Activated CD4-positive, alpha-beta memory T cell treated with anti-CD3 and anti-CD28 coated beads for 36 hours (primary cell): ENCODE results near the gene PI3. TPM values are rescaled to one million over a fixed set of nuclear protein-coding genes. Genes with fewer than 3 reads are reported as not detected.
"Not testable (repeated sequence)": the region's sequence is repeated elsewhere in the genome, so short reads cannot be mapped to it uniquely, and the experiment has no call there.

Experiments used
- CTCF ChIA-PET: fragments of 350-600 bp; sonication (Branson Sonifier 250); formaldehyde crosslinking; loops from one replicate; lab custom pipeline; 2021; ENCODE audit warnings: antibody characterized with exemption, inconsistent platforms; lab: Charles Lee
- POLR2A ChIA-PET: fragments of 350-600 bp; sonication (Branson Sonifier 250); formaldehyde crosslinking; loops from one replicate; lab custom pipeline; 2021; ENCODE audit warnings: antibody characterized with exemption; lab: Charles Lee
- DNase-seq: peaks from one replicate; pipeline ENCODE4 v3.0.0-alpha.2; 2020
- H3K27ac Mint-ChIP-seq: one replicate; pipeline ENCODE4 v1.8.0; 2021; ENCODE audit warnings: mixed read lengths
- H3K27me3 Mint-ChIP-seq: one replicate; pipeline ENCODE4 v1.8.0; 2021; ENCODE audit warnings: mixed read lengths
- H3K36me3 Mint-ChIP-seq: one replicate; pipeline ENCODE4 v1.8.0; 2021; ENCODE audit warnings: mixed read lengths
- H3K4me1 Mint-ChIP-seq: one replicate; pipeline ENCODE4 v1.8.0; 2021; ENCODE audit warnings: low read depth, mixed read lengths
- H3K4me3 Mint-ChIP-seq: one replicate; pipeline ENCODE4 v1.8.0; 2021; ENCODE audit warnings: mild to moderate bottlenecking, mixed read lengths
- H3K9me3 Mint-ChIP-seq: one replicate; pipeline ENCODE4 v1.8.0; 2021; ENCODE audit warnings: mixed read lengths
- intact Hi-C: fragments of 100-400 bp; cut with micrococcal nuclease; formaldehyde crosslinking; loops from one replicate; pipeline ENCODE4 v1.15.1; 2023
- total RNA-seq, 2 experiments: library from RNA; stranded (reverse); gene quantifications; one replicate each; pipeline ENCODE4 v1.2.3, GENCODE V29; 2021

The PI3 gene
- total RNA-seq, 2 experiments from 2014 or later: not detected

GRCh38 chr20:45154794-45155193, 19.9 kb upstream of the PI3 start:
- H3K36me3 Mint-ChIP-seq, intact Hi-C loops, H3K4me1 Mint-ChIP-seq, H3K4me3 Mint-ChIP-seq, POLR2A ChIA-PET, H3K27ac Mint-ChIP-seq, DNase-seq: not testable (repeated sequence)
- peaks cover 34% of the 10 kb centered on the region for H3K27me3 Mint-ChIP-seq
- CTCF ChIA-PET: interaction anchor here (0.6 kb wide), 1 partner anchor 544 kb away, joined by 3 read pairs; no protein-coding TSS in a partner anchor
- peaks cover 13% of the 10 kb centered on the region for H3K9me3 Mint-ChIP-seq

- peaks cover 36% of the 10 kb centered on the region for H3K27me3 Mint-ChIP-seq
- ChIA-PET CTCF (no interaction called here), POLR2A (no interaction called here)
- H3K36me3 Mint-ChIP-seq: peaks cover 3% of the 10 kb centered on the region
- no peak overlapping the region for H3K4me3 Mint-ChIP-seq
- no peaks in the 10 kb centered on the region for H3K4me1 Mint-ChIP-seq
- intact Hi-C loops: no loop called here
- DNase-seq: no peak
- peaks cover 13% of the 10 kb centered on the region for H3K9me3 Mint-ChIP-seq
- H3K27ac Mint-ChIP-seq: no peak overlapping the region
Observed at GRCh38 chr20:45156713-45157112, 18.0 kb upstream of the PI3 start.

GRCh38 chr20:45157962-45158361, 16.7 kb upstream of the PI3 start:
- intact Hi-C loops: no loop called here
- ChIA-PET POLR2A (no interaction called here), CTCF (interaction anchor here (1.5 kb wide), 1 partner anchor 19 kb away, joined by 6 read pairs; no protein-coding TSS in a partner anchor)
- DNase-seq: no peak
- no peak overlapping the region for H3K4me3 Mint-ChIP-seq
- peaks cover 3% of the 10 kb centered on the region for H3K36me3 Mint-ChIP-seq
- no peaks in the 10 kb centered on the region for H3K4me1 Mint-ChIP-seq
- peaks cover 39% of the 10 kb centered on the region for H3K27me3 Mint-ChIP-seq
- no peak overlapping the region for H3K27ac Mint-ChIP-seq
- H3K9me3 Mint-ChIP-seq: peaks cover 18% of the 10 kb centered on the region

DNA sequence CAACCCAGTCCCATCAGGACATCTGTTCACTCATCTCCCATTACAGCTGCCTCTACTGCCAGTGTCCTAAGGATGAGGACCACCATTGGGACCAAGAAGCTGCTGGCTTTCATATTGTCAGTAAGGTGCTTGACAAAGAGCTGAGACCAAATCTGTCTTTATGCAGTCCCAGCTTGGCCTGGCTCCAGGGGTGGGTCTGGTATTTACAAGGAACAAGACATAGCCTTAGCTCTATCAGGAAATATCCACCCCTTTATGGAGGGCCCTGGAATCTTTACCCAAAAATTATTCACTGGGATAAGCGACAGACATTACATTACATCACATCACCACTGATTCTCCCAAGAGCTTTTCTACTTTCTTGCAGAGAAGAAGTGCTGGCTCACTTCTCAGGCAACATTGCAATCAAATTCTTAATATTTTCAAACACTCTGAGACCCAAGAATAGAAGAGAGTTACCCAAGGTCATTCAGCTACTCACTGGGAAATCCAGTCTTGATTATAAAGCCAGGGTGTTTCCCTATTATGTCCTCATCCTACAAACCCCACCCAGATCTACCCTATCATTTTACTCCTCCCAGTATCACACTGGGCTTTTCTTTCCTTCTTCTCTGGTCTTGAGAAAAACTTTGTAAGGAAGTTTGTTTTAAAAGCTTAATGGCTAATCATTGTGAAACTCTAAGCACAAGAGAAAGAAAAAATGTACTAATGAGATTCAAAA, 11.5 kb upstream of the PI3 start:
- H3K36me3 Mint-ChIP-seq: peaks cover 3% of the 10 kb centered on the region
- H3K27me3 Mint-ChIP-seq: peaks cover 32% of the 10 kb centered on the region
- no peak overlapping the region for H3K4me3 Mint-ChIP-seq
- ChIA-PET CTCF (interaction anchor here (0.6 to 1.6 kb wide), 4 partner anchors 18 to 131 kb away, joined by 3 to 5 read pairs (median 4); no protein-coding TSS in a partner anchor), POLR2A (no interaction called here)
- H3K4me1 Mint-ChIP-seq: no peaks in the 10 kb centered on the region
- H3K27ac Mint-ChIP-seq: no peak overlapping the region
- no peak for DNase-seq
- peaks cover 16% of the 10 kb centered on the region for H3K9me3 Mint-ChIP-seq
- intact Hi-C loops: no loop called here

- Mint-ChIP-seq H3K27ac (no peak overlapping the region), H3K4me1 (no peaks in the 10 kb centered on the region), H3K36me3 (peaks cover 2% of the 10 kb centered on the region), H3K9me3 (peaks cover 4% of the 10 kb centered on the region), H3K27me3 (peaks cover 29% of the 10 kb centered on the region), H3K4me3 (no peak overlapping the region)
- CTCF ChIA-PET: interaction anchor here (0.8 to 1.6 kb wide), 2 partner anchors 26 to 331 kb away, joined by 3 to 4 read pairs; no protein-coding TSS in a partner anchor
- POLR2A ChIA-PET: no interaction called here
- intact Hi-C loops: no loop called here
- DNase-seq: no peak
Observed at GRCh38 chr20:45164906-45165305, 9.8 kb upstream of the PI3 start.

- intact Hi-C loops: no loop called here
- Mint-ChIP-seq H3K27me3 (peaks cover 11% of the 10 kb centered on the region), H3K4me3 (no peak overlapping the region), H3K27ac (no peak overlapping the region), H3K9me3 (peaks cover 2% of the 10 kb centered on the region), H3K4me1 (no peaks in the 10 kb centered on the region), H3K36me3 (no peaks in the 10 kb centered on the region)
- CTCF ChIA-PET: no interaction called here
- POLR2A ChIA-PET: no interaction called here
- DNase-seq: no peak
Observed at GRCh38 chr20:45173522-45173921, 1.2 kb upstream of the PI3 start.

DNA sequence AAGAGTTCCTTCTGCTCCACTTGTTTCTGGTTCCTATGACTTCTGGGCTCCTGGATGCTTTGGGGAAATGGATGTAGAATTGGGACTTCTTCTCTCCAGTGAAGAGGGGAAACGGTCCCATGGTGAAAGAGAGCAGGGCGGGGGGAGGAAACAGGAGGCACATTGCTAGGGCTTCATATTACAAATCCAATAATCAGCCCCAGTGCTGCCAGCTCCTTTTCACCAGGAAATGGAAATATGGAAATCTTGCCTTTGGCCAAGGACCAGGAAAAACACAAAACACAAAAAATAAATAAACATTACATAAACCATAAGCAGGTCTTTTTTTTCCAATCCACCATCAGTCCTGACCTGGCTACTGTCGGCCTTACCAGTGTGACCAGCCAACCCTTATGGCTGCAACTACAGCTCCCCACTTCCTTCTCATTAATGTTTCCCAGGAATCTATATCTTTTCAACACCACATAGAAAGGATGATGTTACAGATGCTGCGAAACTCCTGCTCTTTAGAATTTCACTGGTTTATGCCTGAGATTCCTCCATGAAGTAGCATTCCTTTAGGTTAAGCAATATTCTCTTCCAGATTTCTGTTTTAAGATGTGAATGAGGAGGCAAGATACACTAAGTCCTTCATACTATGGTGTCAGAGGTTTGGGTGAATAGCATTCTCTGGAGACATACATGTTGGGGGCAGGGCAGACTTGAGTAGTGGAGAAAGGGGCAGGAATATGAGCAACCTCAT, 2.0 kb downstream of the PI3 start:
- POLR2A ChIA-PET: no interaction called here
- intact Hi-C loops: no loop called here
- CTCF ChIA-PET: no interaction called here
- Mint-ChIP-seq H3K27me3 (peaks cover 2% of the 10 kb centered on the region), H3K4me1 (no peaks in the 10 kb centered on the region), H3K4me3 (no peak overlapping the region), H3K36me3 (no peaks in the 10 kb centered on the region), H3K9me3 (no peaks in the 10 kb centered on the region), H3K27ac (no peak overlapping the region)
- DNase-seq: no peak

- no peak for DNase-seq
- POLR2A ChIA-PET: no interaction called here
- Mint-ChIP-seq H3K9me3 (no peaks in the 10 kb centered on the region), H3K36me3 (no peaks in the 10 kb centered on the region), H3K27ac (no peak overlapping the region), H3K4me3 (no peak overlapping the region), H3K27me3 (peaks cover 2% of the 10 kb centered on the region), H3K4me1 (no peaks in the 10 kb centered on the region)
- CTCF ChIA-PET: interaction anchor here (1.1 to 1.8 kb wide), 2 partner anchors 112 to 1575 kb away, joined by 3 to 4 read pairs; no protein-coding TSS in a partner anchor
- intact Hi-C loops: no loop called here
Observed at GRCh38 chr20:45179166-45179565, 4.5 kb downstream of the PI3 start.

GRCh38 chr20:45181639-45182038, 6.9 kb downstream of the PI3 start:
- Mint-ChIP-seq H3K27me3 (no peaks in the 10 kb centered on the region), H3K27ac (no peak overlapping the region), H3K4me1 (no peaks in the 10 kb centered on the region), H3K4me3 (no peak overlapping the region), H3K9me3 (no peaks in the 10 kb centered on the region), H3K36me3 (no peaks in the 10 kb centered on the region)
- no peak for DNase-seq
- intact Hi-C loops: no loop called here
- ChIA-PET POLR2A (no interaction called here), CTCF (interaction anchor here (0.5 to 1.4 kb wide), 4 partner anchors 19 to 457 kb away, joined by 3 read pairs; no protein-coding TSS in a partner anchor)

- intact Hi-C loops: no loop called here
- H3K9me3 Mint-ChIP-seq: no peaks in the 10 kb centered on the region
- no peaks in the 10 kb centered on the region for H3K36me3 Mint-ChIP-seq
- H3K4me1 Mint-ChIP-seq: no peaks in the 10 kb centered on the region
- no peak overlapping the region for H3K27ac Mint-ChIP-seq
- DNase-seq: no peak
- no peaks in the 10 kb centered on the region for H3K27me3 Mint-ChIP-seq
- POLR2A ChIA-PET: no interaction called here
- CTCF ChIA-PET: interaction anchor here (1.4 kb wide), 1 partner anchor 70 kb away, joined by 3 read pairs; no protein-coding TSS in a partner anchor
- H3K4me3 Mint-ChIP-seq: no peak overlapping the region
Observed at GRCh38 chr20:45183084-45183483, 8.4 kb downstream of the PI3 start.

DNA sequence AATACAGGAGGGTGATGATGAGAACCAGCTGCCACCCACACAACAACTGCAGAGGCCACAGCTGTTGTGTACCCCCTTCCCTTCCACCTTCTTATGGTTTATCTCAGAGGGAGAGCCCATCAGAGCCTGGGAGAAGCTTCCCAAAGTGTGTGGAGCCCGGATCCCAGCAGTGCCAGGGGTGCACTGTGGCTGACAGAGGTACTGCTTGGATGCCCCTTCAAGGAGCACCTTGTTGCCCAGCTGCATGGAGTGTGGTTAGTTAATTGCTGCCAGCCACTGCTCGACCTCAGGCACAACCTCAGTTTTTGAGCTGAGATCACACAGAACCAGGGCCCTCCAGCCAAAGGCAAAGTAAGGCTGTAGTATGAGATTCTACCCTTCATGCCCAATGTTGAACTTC, 13.0 kb downstream of the PI3 start:
- Mint-ChIP-seq H3K4me1 (no peaks in the 10 kb centered on the region), H3K36me3 (no peaks in the 10 kb centered on the region), H3K9me3 (no peaks in the 10 kb centered on the region), H3K27ac (no peak overlapping the region), H3K27me3 (peaks cover 1% of the 10 kb centered on the region), H3K4me3 (no peak overlapping the region)
- POLR2A ChIA-PET: no interaction called here
- DNase-seq: no peak
- CTCF ChIA-PET: no interaction called here
- intact Hi-C loops: no loop called here

DNA sequence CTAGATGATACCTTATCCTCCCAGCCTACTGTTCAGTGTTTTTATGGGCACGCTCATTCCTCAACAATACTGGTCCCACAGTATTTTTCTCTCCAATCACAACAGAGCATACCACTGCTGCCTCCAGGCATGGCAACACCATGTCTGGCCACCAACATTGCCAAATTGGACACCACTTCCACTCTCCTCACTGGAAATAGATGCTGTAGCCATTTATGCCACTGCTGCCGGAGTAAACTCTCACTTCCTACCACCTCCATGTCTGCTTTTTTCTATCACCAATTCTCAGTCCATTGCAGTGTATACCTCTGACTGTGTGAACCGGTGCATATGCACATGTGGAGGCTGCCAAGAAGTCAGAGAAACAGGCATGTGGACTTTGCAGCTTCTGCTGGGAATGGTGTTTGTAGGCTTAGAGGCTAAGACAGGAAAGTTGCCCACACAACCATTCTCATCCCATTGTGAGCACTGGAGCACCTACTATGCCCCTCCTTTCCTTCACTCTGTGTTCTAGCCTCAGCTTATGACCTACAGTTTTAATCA, 14.4 kb downstream of the PI3 start:
- DNase-seq: no peak
- Mint-ChIP-seq H3K4me3 (no peak overlapping the region), H3K27me3 (peaks cover 2% of the 10 kb centered on the region), H3K9me3 (no peaks in the 10 kb centered on the region), H3K4me1 (no peaks in the 10 kb centered on the region), H3K27ac (no peak overlapping the region), H3K36me3 (no peaks in the 10 kb centered on the region)
- ChIA-PET CTCF (no interaction called here), POLR2A (no interaction called here)
- intact Hi-C loops: no loop called here
